ENCODE measurements around the gene ATP2A2. TPM values are rescaled to one million over a fixed set of nuclear protein-coding genes. Genes with fewer than 3 reads are reported as not detected.

Gene ATP2A2
- total and polyA plus RNA-seq, 2 experiments from 2014 or later = 297 to 400 TPM

- H3K36me3 ChIP-seq = peaks cover 100% of the 10 kb centered on the region
- no peaks in the 10 kb centered on the region for H3K27me3 ChIP-seq
- peak overlapping the region; percentile 43 for H3K27ac ChIP-seq
- H3K4me3 ChIP-seq = no peak overlapping the region
- H3K4me1 ChIP-seq (ENCODE audit: low read depth) = no peaks in the 10 kb centered on the region
- no peaks in the 10 kb centered on the region for H3K9me3 ChIP-seq (ENCODE audit: low read depth)
- TF ChIP-seq, protein P1, sequence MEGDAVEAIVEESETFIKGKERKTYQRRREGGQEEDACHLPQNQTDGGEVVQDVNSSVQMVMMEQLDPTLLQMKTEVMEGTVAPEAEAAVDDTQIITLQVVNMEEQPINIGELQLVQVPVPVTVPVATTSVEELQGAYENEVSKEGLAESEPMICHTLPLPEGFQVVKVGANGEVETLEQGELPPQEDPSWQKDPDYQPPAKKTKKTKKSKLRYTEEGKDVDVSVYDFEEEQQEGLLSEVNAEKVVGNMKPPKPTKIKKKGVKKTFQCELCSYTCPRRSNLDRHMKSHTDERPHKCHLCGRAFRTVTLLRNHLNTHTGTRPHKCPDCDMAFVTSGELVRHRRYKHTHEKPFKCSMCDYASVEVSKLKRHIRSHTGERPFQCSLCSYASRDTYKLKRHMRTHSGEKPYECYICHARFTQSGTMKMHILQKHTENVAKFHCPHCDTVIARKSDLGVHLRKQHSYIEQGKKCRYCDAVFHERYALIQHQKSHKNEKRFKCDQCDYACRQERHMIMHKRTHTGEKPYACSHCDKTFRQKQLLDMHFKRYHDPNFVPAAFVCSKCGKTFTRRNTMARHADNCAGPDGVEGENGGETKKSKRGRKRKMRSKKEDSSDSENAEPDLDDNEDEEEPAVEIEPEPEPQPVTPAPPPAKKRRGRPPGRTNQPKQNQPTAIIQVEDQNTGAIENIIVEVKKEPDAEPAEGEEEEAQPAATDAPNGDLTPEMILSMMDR (IDR thresholded peaks at IDR 0.05; ENCODE audit: low read depth, low read length) = no peak
- no peak for DNase-seq (ENCODE audit: low read depth in 1 of 2, low spot score in 1 of 2)
Observed at GRCh38 chr12:110340706-110341105, 59.7 kb downstream of the ATP2A2 start.

DNA sequence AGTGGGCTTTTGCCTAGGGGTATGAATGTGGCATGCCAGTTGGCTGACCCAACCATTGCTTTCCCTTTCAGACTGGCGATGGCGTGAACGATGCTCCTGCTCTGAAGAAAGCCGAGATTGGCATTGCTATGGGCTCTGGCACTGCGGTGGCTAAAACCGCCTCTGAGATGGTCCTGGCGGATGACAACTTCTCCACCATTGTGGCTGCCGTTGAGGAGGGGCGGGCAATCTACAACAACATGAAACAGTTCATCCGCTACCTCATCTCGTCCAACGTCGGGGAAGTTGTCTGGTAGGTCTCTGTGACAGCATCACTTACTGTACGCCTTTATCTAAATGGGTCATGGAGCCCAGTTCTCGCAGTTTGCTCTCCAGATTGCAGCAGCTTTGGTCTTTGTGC, 61.1 kb downstream of the ATP2A2 start:
- H3K27me3 ChIP-seq = no peaks in the 10 kb centered on the region
- H3K4me1 ChIP-seq (ENCODE audit: low read depth) = no peaks in the 10 kb centered on the region
- H3K36me3 ChIP-seq = peaks cover 100% of the 10 kb centered on the region
- H3K27ac ChIP-seq = no peak overlapping the region
- TF ChIP-seq, protein P1 (IDR thresholded peaks at IDR 0.05; ENCODE audit: low read depth, low read length) = no peak
- no peaks in the 10 kb centered on the region for H3K9me3 ChIP-seq (ENCODE audit: low read depth)
- DNase-seq (ENCODE audit: low read depth in 1 of 2, low spot score in 1 of 2) = no peak
- H3K4me3 ChIP-seq = no peak overlapping the region

GRCh38 chr12:110343114-110343513, 62.1 kb downstream of the ATP2A2 start:
- peak overlapping the region; percentile 43 for H3K27ac ChIP-seq
- H3K4me3 ChIP-seq = no peak overlapping the region
- no peaks in the 10 kb centered on the region for H3K27me3 ChIP-seq
- TF ChIP-seq, protein P1 (IDR thresholded peaks at IDR 0.05; ENCODE audit: low read depth, low read length) = no peak
- H3K9me3 ChIP-seq (ENCODE audit: low read depth) = no peaks in the 10 kb centered on the region
- no peak for DNase-seq (ENCODE audit: low read depth in 1 of 2, low spot score in 1 of 2)
- H3K36me3 ChIP-seq = peaks cover 100% of the 10 kb centered on the region
- H3K4me1 ChIP-seq (ENCODE audit: low read depth) = no peaks in the 10 kb centered on the region

DNA sequence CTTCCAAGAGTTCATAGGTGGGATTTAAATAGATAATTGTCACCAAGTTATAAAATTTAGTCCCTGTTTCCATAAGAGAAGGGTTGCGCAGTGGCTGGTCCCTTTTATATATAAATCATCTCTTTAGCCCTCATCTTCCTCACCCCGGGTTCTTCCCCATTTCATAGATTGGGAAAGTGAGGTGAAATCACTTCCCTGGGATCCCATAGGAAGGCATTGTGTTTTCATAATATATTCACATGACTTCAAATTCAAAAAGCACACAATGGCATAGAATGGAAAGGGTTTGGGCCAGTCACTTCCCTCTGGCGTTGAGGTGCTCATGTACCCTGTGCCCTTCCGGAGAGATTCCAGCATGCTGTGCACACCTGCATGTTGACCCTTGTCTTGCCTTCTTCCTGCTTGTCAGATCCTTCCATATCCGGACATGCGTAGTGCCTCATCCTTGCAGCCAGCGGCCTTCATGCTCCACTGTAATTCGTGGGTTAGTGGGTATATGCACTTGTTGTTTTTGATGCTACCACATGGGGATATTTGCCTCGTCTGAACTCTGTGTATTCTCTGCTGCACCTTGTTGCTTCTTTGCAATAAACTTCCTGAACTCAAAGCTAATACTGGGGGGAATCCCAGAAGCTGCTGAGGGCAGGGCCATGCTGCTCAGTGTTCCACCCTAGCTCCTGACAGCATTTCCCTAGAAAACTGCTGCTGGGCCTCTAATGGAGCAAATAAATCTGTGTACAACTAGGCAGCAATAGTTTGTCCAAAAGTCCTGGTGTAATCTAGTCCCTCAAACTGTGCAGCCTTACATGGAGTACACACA, 62.9 kb downstream of the ATP2A2 start:
- Histone ChIP-seq H3K4me3 (no peak overlapping the region), H3K9me3 (ENCODE audit: low read depth) (no peaks in the 10 kb centered on the region)
- no peak for DNase-seq (ENCODE audit: low read depth in 1 of 2, low spot score in 1 of 2)

GRCh38 chr12:110344657-110345056, 63.6 kb downstream of the ATP2A2 start:
- peak overlapping the region; percentile 50 for H3K27ac ChIP-seq
- no peak for DNase-seq (ENCODE audit: low read depth in 1 of 2, low spot score in 1 of 2)
- H3K36me3 ChIP-seq = peaks cover 100% of the 10 kb centered on the region
- H3K4me3 ChIP-seq = no peak overlapping the region
- no peaks in the 10 kb centered on the region for H3K27me3 ChIP-seq
- H3K9me3 ChIP-seq (ENCODE audit: low read depth) = no peaks in the 10 kb centered on the region
- H3K4me1 ChIP-seq (ENCODE audit: low read depth) = no peaks in the 10 kb centered on the region
- TF ChIP-seq, protein P1 (IDR thresholded peaks at IDR 0.05; ENCODE audit: low read depth, low read length) = no peak

More for the DNA sequence above, 62.9 kb downstream of the ATP2A2 start:
- TF ChIP-seq, protein P1 (IDR thresholded peaks at IDR 0.05; ENCODE audit: low read depth, low read length) = no peak
- Histone ChIP-seq H3K36me3 (peaks cover 100% of the 10 kb centered on the region), H3K27me3 (no peaks in the 10 kb centered on the region), H3K4me1 (ENCODE audit: low read depth) (no peaks in the 10 kb centered on the region), H3K27ac (peak overlapping the region; percentile 50)

Measured in cardiac muscle cell (in vitro differentiated cells and primary cell).